Measurements from ENCODE around the gene TMEM223.
"Not testable (repeated sequence)": the region's sequence is repeated elsewhere in the genome, so short reads cannot be mapped to it uniquely, and the experiment has no call there.

Gene TMEM223, protein sequence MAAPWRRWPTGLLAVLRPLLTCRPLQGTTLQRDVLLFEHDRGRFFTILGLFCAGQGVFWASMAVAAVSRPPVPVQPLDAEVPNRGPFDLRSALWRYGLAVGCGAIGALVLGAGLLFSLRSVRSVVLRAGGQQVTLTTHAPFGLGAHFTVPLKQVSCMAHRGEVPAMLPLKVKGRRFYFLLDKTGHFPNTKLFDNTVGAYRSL

GRCh38 chr11:62791501-62792201, at the start of gene TMEM223:
TSS of gene TMEM223 (minus strand) at chr11:62792006. CDS start at chr11:62791994, 12 bp downstream.
- DNase-seq = peak; percentile 94

DNA sequence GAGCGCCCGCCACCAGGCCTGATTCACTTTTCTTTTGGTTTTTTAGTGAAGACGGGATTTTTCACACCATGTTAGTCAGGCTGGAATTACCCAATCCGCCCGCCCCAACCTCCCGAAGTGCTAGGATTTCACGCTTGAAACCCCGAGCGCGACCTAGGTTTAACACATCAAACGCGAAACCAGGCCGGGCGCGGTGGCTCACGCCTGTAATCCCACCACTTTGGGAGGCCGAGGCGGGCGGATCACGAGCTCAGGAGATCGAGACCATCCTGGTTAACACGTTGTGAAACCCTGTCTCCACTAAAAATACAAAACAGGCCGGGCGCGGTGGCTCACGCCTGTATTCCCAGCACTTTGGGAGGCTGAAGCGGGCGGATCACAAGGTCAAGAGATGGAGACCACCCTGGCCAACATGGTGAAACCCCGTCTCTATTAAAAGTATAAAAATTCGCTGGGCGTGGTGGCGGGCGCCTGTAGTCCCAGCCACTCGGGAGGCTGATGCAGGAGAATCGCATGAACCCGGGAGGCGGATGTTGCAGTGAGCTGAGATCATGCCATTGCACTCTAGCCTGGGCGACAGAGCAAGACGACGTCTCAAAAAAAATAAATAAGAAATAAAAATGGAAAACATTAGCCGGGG, 49.0 kb upstream of the TMEM223 start:
- DNase-seq = peak; percentile 87

- peak; percentile 92 for DNase-seq
Observed at GRCh38 chr11:62839050-62839945, 47.5 kb upstream of the TMEM223 start, which contains the start of gene WDR74. TSS of gene WDR74 (minus strand) at chr11:62839590. CDS start at chr11:62839570, 20 bp downstream.

DNA sequence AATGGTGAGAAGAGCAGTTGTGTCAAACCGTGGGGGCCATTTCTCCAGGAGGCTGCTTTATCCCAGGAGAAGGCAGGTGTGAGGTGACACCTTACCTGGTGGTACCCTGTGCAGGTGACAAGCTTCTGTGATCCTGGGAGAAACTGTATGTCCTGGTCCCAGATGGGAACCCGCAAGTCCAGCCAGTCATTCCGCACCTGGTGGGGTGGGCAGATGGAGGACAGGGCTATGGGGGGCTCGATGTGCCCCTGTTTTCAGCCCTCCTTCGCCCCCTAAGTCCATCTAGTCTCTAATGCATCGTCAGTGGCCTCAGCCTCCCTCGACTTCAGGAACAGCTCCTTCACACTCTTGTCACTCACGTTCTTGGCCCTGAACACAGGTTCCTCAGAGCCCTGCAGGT, 43.5 kb upstream of the TMEM223 start:
- DNase-seq = no peak

DNA sequence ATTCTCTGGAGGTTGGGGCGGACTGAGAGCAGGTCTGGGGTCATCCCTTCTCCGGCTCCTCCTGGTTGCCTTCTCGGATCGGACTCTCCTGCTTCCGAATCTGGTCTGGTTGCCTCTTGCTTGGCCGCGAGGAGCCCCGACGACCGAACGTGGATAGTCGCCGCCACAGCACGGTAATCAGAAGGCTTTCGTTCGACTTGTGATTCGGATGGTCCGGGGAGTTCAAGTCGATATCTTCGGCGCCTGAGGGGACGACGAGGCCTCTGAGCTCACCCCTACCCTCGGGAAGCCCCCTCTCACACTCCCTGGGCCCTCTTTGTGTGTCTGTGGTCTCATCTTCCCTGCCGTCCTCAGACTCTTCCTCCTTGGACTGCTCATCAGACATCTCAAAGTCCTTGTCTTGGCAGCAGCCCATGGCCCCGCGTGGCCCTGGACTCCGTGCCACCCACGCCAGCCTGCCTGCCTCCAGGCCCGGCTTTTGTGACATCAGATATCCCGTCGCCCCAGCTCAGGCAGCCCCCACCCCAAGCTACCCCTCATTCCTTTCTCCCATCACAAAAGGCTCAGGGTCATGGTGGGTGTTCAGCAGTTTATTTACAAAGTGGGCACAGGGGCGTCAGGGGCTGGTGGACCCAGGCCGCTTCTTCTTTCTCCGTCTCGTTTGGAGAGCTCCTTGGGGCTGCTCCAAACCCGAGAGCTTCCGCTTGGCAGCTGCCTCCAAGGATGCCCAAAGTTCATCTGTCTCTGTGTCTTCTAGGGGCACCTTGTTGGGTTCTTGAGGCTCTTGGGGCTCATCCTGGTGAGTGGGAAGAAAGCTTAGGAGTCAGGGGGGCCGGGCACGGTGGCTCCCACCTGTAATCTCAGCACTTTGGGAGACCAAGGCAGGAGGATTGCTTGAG, 40.8 kb upstream of the TMEM223 start, which contains the start of gene TEX54:
Gene TEX54, minus strand, starts transcription at position 506 of the 899 bp plus-strand sequence.
- no peak for DNase-seq

DNA sequence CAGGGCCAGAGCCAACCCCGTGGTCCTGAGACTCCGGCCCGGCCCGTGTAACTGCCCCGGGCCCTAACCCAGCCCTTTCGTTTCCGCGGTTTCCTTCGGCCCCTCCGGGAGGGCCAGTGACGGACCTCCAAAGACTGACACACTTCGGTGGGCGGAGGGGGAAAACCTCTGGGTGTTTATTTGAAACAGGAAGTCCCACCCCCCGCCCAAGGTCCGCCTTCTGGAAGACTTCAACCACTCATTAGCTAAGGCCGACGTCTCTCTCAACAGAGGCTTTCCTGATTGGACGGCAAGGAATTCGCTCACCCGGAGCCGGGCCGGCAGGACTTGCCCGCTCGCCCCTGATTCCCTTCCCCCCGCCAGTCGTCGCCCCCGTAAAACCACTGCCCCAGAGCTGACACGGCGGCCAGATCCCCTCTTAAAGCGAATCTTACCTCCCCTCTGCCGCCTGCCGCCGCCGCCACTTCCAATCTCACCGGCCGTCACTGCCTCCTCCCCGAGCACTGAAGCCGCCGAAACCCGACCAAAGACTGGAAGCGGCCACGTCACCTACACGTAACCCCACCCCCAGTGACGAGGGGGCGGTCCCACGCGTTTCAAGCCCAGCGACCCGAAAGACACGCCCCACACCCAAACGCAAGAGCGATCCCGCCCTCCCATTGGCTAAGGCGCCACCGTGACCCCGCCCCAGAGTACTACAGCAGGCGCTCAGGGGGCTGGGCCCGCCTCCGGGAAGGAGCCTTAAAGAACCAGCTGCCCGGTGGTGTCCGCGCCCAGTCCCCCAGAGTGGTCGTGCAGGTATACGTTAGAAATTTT, 39.9 kb upstream of the TMEM223 start, which contains the start of gene STX5:
Gene STX5, minus strand, starts transcription at position 532 of the 816 bp plus-strand sequence. CDS start 808 bp downstream, outside the sequence.
- DNase-seq = peak; percentile 100

GRCh38 chr11:62830904-62831519, 39.2 kb upstream of the TMEM223 start:
- no peak for DNase-seq

DNA sequence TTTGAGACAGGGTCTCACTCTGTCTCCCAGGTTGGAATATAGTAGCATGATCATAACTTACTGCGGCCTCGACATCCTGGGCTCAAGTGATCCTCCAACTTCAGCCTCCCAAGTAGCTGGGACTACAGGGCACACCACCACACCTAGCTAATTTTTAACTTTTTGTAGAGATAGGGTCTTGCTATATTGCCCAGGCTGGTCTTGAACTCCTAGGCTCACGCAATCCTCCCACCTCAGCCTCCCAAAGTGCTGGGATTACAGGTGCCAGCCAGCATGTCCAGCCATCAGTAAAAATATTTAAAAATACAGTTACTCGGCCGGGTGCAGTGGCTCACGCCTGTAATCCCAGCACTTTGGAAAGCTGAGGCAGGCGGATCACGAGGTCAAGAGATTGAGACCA, 36.3 kb upstream of the TMEM223 start:
- not testable (repeated sequence) for DNase-seq

DNA sequence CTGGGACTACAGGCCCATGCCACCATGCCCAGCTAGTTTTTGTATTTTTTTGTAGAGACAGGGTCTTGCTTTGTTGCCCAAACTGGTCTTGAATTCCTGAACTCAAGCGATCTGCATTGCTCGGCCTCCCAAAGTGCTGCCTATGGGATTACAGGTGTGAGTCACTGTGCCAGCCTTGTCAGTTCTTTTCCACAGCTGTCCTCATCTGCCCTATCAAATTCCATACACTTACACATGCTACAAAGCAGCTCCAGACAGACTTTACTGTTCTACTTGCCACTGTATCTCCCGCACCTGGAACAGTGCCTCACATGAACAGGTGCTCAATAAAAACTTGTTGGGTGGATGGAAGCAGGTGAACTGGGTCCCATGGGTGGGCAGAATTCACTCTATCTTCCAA, 31.9 kb upstream of the TMEM223 start:
- no peak for DNase-seq

DNA sequence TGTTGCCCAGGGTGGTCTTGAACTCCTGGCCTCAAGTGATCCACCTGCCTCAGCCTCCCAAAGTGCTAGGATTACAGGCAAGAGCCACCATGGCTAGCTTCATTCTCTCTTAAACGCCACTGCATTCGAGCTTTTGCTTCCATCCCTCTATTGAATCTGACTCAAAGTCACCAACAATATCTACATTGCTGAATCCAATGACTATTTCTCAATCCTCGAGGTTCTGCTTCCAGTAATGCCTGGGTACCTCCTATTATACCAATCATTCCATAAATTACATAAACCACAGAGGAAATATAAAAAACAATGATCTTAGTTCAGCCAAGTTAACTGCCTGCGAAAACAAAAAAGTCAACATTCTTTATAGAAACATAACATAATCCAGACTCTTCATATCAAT, 25.3 kb upstream of the TMEM223 start:
- DNase-seq = no peak

DNA sequence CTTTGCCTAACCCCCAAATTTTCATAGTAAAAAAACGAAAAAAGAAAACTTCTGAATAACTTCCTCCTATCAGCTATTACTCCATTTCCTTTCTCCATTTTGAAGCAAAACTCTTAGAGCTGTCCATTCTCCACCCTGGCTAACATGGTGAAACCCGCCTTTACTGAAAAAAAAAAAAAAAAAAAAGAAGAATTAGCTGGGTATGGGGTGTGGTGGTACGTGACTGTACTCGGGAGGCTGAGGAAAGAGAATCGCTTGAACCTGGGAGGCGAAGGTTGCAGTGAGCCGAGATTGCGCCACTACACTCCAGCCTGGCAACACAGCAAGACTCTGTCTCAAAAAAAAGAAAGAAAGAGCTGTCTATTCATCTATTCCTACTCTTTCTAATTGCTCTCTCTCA, 24.8 kb upstream of the TMEM223 start:
- DNase-seq = no peak

- no peak for DNase-seq
Observed at GRCh38 chr11:62811659-62812058, 19.9 kb upstream of the TMEM223 start.

- DNase-seq = no peak
Observed at GRCh38 chr11:62810748-62811147, 18.9 kb upstream of the TMEM223 start.

DNA sequence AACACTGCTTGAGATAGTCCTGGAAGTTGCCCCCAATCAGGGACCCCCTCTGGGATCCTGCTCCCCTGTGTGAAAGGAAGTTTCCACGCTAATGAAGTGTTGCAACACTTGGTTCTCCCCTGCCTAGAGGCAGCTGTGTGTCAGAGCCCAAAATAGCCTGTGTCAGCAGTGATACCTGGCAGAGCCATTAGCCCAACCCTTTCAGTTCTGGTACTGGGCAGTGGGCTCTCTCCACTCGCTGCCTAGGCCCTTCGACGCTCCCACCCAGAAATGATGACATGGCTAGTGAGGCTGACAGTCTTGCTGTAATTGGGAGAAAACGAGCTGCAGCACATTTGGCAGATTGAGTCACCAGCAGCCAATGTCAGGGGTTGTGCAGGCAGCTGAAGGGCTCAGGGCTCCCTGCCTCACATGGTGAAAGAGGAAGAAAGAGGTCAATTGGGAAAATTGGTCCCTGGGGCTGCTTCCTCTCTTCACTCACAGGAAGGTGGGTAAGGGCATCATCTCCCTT, 14.9 kb upstream of the TMEM223 start:
- DNase-seq = no peak

DNA sequence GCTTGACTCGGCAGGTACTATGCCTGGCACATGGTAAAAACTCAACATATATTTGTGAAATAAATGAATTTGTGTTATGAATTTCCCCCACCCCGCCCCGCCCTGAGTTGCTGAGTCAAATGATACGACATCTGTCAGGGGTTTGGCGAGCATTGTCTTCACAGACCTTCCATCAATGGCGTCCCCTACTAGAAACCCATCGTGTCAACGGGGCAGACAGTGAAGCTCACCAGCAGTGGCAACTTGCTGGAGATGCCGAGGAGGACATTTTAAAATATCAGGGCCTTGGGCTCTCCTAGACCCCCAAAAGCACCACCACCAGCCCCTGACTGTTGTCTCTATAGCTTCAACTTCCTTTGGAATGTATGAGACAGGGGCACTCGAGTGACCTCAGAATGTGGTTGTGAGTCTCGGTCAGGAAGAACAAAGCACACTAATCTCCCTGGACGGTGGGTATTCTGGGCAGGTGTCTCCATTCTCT, 14.2 kb upstream of the TMEM223 start:
- DNase-seq = peak; percentile 42

DNA sequence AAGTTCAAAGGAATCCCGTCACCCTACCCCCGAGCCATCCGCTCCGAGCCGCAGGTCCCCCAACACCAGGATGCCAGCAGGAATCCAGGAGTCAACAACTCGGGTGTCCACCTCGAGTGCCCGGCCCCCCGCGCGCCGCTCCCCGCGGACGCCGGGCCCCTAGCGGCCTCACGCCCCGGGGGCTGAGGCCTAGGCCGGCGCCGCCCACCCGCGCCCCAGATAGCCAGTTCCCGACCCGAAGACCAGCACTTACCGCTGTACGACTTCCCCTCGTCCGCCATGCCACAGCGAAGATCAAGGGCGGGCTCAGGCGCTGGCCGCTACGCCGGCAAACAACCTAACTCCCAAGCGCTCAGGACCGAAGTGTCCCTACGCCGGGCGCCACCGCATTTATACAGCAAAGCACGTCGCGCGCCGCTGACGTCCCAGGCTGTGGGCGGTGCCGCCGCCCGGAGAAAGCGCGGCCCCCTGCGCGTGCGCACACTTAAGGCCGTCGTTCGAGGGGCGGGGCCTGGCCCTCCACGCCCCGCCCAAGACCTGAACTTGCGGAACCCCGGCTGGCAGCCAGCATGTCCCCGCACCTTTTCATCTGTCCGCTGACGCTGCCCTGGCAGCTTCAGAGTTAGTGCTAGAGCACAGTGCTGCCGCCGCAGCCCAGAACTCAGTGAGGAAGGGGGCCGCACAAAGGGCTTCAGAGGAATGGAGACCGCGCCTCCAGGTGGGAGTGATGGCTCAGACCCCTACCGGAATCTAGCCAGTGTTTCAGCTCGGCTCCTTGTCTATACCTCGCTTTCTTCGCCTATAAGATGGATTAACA, 13.5 kb upstream of the TMEM223 start, which contains the start of gene NXF1:
Gene NXF1, minus strand, starts transcription at position 365 of the 817 bp plus-strand sequence. Its CDS starts 84 bp downstream, at position 281.
- DNase-seq = peak; percentile 94

DNA sequence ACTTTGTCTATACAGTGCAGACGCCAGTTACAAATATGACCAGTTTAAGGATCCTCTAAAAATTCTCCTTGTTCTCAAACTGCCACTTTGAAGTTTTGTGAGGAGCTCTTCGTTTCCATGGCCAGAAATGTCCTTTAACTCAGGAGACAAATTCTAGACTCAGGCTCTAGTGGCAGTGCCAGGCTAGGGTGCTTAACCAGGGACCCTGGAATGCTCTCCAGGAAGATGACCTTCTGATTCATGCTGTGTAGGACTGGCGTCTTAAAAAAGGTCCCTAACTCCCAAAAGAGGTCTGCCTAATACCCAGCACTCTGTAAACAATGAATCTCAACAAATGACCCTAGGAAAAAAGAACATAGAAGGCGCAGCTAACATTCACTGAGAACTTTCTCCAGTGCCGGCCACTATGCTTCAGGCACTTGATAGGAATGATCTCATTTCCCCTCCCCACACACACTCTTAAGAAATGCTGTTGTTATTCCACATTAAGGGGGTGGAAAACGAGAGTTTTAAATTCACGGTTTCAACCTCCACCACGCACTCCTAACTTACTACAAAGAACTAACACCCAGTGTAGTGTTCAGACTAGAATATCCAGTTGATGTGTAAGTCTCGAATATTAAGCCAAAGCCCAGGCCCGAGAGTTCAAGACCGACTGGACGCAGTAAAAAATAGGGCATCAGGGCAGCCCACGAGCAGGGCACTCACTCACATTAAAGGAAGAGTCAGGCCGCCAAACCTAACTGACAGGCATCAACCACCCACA, 12.7 kb upstream of the TMEM223 start:
- DNase-seq = peak; percentile 31

DNA sequence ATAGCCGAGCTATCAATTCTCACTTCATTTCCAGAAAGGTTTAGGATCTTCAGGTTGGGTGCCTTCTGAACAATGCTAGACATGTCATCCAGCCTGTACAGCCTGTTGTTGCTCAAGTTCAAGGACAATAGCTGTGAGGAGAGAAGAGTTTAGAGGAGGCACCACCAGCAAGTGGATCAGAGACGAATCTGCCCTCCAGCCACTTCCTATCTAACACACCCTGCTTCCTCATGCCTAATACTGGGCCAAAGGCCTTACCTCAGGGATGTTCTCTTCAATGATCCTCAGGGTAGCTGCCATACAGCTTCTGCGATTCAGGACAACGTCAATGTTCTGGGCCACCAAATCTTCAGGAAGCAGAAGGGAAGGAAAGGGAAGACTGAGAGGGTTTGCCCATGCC, 9.3 kb upstream of the TMEM223 start:
- DNase-seq = no peak

All from activated naive CD4-positive, alpha-beta T cell treated with anti-CD3 and anti-CD28 coated beads, Interleukin-2, amount 50 U/mL, for 16 hours (primary cell).